K562 (cell line): Measurements from ENCODE around the gene BAD. TPM values are rescaled to one million over a fixed set of nuclear protein-coding genes. Genes with fewer than 3 reads are reported as not detected.

ENCODE experiments used
- ATAC-seq: fragments of 200-7000 bp; cut with Tn5 transposase; 3 replicates; pipeline ENCODE4 v1.9.1; 2020; ENCODE audit warnings: moderate library complexity
- BruUV-seq: library from RNA; stranded (reverse); fragments of 400-500 nt; replicated peaks from 2 replicates; lab custom pipeline; 2021; lab: Mats Ljungman, UMichigan
- CTCF ChIA-PET: fragments of 300-600 bp; formaldehyde crosslinking; extraction: SDS; loops from one replicate; lab custom pipeline; 2021; ENCODE audit warnings: low intra/inter-chr PET ratio; lab: Yijun Ruan, JAX
- POLR2A ChIA-PET: fragments of 300-600, 350-650 bp; sonication (Branson Sonifier 250); formaldehyde crosslinking; extraction: SDS; loops from one replicate; lab custom pipeline; 2021; ENCODE audit warnings: antibody characterized with exemption, inconsistent platforms; lab: Yijun Ruan, JAX
- DNase-seq, 4 experiments: peaks; one replicate each; pipeline versions ENCODE4 v3.0.0 to v3.0.0-alpha.2; 2011 to 2018; ENCODE audit warnings: low spot score in 3 of 4, mixed read lengths in 3 of 4; ENCODE audit errors: extremely low read depth in 1 of 4
- FAIRE-seq: peaks from 2 replicates; lab custom pipeline; 2011; peaks lifted over from hg19 to GRCh38; lab: Jason Lieb, UNC
- H2AFZ ChIP-seq: 2 replicates; pipeline ENCODE4 v1.6.0; 2011; ENCODE audit warnings: low read depth, low read length, control low read depth, inconsistent platforms
- H3K27ac ChIP-seq: fragments of 200-600 bp; 3 replicates; pipeline ENCODE4 v1.8.0; 2011; ENCODE audit warnings: low read depth, mild to moderate bottlenecking, control low read depth, inconsistent platforms, low read length, moderate library complexity, mixed read lengths; ENCODE audit errors: extremely low read depth
- H3K27me3 ChIP-seq, 2 experiments: fragments of 300-600 bp in 1 of 2; 2 replicates in 1 of 2; 3 replicates in 1 of 2; pipeline versions ENCODE4 v1.6.0 to v1.8.0; 2011; ENCODE audit warnings: inconsistent platforms in 2 of 2, low read length in 2 of 2, mild to moderate bottlenecking in 1 of 2, mixed read lengths in 1 of 2, moderate library complexity in 1 of 2; ENCODE audit not compliant: control insufficient read depth in 2 of 2, insufficient read depth in 2 of 2
- H3K36me3 ChIP-seq: fragments of 300-600 bp; 3 replicates; pipeline ENCODE4 v1.8.0; 2011; ENCODE audit warnings: mild to moderate bottlenecking, low read length, inconsistent platforms; ENCODE audit not compliant: control insufficient read depth, insufficient read depth
- H3K4me1 ChIP-seq, 2 experiments: fragments of 200-600 bp in 1 of 2; replicated peaks in 1 of 2; 2 replicates in 1 of 2; 3 replicates in 1 of 2; pipeline versions ENCODE4 v1.5.1 to v1.8.0; 2011; ENCODE audit warnings: inconsistent platforms in 2 of 2, low read length in 2 of 2, mild to moderate bottlenecking in 1 of 2, mixed read lengths in 1 of 2, moderate library complexity in 1 of 2; ENCODE audit not compliant: control insufficient read depth in 2 of 2, insufficient read depth in 2 of 2
- H3K4me2 ChIP-seq: 2 replicates; pipeline ENCODE4 v1.6.1; 2011; ENCODE audit warnings: low read length, control low read depth, inconsistent platforms, mixed read lengths; ENCODE audit not compliant: insufficient read depth
- H3K4me3 ChIP-seq: fragments of 200-600 bp; sonication (generic), shearing (Covaris generic); 2 replicates; pipeline ENCODE4 v1.5.1; 2016; ENCODE audit warnings: control low read depth, inconsistent platforms
- H3K79me2 ChIP-seq: fragments of 200-600 bp; 3 replicates; pipeline ENCODE4 v1.8.0; 2011; ENCODE audit warnings: low read length, inconsistent platforms; ENCODE audit not compliant: control insufficient read depth, insufficient read depth
- H3K9ac ChIP-seq, 2 experiments: 2 replicates each; pipeline versions ENCODE4 v1.6.0 to v1.6.1; 2011; ENCODE audit warnings: low read depth in 2 of 2, low read length in 2 of 2, control low read depth in 1 of 2, inconsistent platforms in 1 of 2, mild to moderate bottlenecking in 1 of 2, mixed read lengths in 1 of 2; ENCODE audit not compliant: insufficient read depth in 1 of 2
- H3K9me1 ChIP-seq: one replicate; pipeline ENCODE4 v1.6.0; 2011; ENCODE audit warnings: inconsistent platforms, mild to moderate bottlenecking, low read length, moderate library complexity; ENCODE audit not compliant: control insufficient read depth, insufficient read depth
- H3K9me3 ChIP-seq: replicated peaks from 2 replicates; pipeline ENCODE4 v1.5.1; 2011; ENCODE audit warnings: low read depth, low read length, inconsistent platforms; ENCODE audit not compliant: control insufficient read depth, insufficient read depth
- H4K20me1 ChIP-seq: replicated peaks from 2 replicates; pipeline ENCODE4 v1.6.1; 2011; ENCODE audit warnings: low read length, inconsistent platforms, mixed read lengths; ENCODE audit not compliant: control insufficient read depth, insufficient read depth
- ARID3A ChIP-seq: IDR thresholded peaks from 2 replicates; pipeline ENCODE4 v1.6.1; 2012; ENCODE audit warnings: low read depth, low read length, improper control_type of control experiment, borderline replicate concordance
- BDP1 ChIP-seq: IDR thresholded peaks from 3 replicates; pipeline ENCODE4 v1.6.1; 2011; ENCODE audit not compliant: insufficient read length, insufficient read depth
- PCBP2 ChIP-seq: fragments of 200-400 bp; formaldehyde crosslinking; IDR thresholded peaks from 2 replicates; pipeline ENCODE4 v1.6.1; 2018; ENCODE audit warnings: low read length, low read depth, mild to moderate bottlenecking, moderate library complexity; ENCODE audit not compliant: poor library complexity, severe bottlenecking
- POLR2G ChIP-seq: fragments of 200-400 bp; formaldehyde crosslinking; IDR thresholded peaks from 2 replicates; pipeline ENCODE4 v1.6.1; 2017; ENCODE audit warnings: low read depth, mild to moderate bottlenecking, antibody characterized with exemption, low read length, moderate library complexity
- RBFOX2 ChIP-seq: fragments of 200-400 bp; formaldehyde crosslinking; IDR thresholded peaks from 2 replicates; pipeline ENCODE4 v1.6.1; 2017; ENCODE audit warnings: low read depth, mild to moderate bottlenecking, low read length, moderate library complexity
- ZBTB12 ChIP-seq: fragments of 250-450 bp; sonication (Bioruptor Pico); IDR thresholded peaks from 2 replicates; pipeline ENCODE4 v1.4.0; 2020
- WGBS: fragments of 100-300 bp; shearing (Covaris generic); methylation state at CpG from one replicate; pipeline ENCODE4 v1.1.6; 2016; ENCODE audit warnings: low coverage, mixed read lengths; ENCODE audit not compliant: insufficient coverage; ENCODE audit errors: missing lambda C conversion rate; 5-methylcytosine and 5-hydroxymethylcytosine counted together
- in situ Hi-C: fragments of 300-500 bp; cut with MboI; formaldehyde crosslinking; loops from 4 replicates; pipeline ENCODE4 v1.15.0; 2018; ENCODE audit warnings: inconsistent platforms, mixed read lengths
- intact Hi-C: fragments of 100-400 bp; cut with micrococcal nuclease; formaldehyde crosslinking; loops from 2 replicates; pipeline ENCODE4 v1.14.2; 2022
- polyA plus RNA-seq, 8 experiments: library from polyadenylated mRNA; depleted of rRNA in 4 of 8; stranded (reverse) in 5 of 8; unstranded in 3 of 8; fragments of >200 nt; fragmentation: Nextera tagmentation in 2 of 8; fragmentation: Illumina TruSeq in 1 of 8; extraction: Ambion mirVana in 2 of 8; extraction: Trizol in 1 of 8; gene quantifications; 2 replicates each; pipeline versions ENCODE4 v1.2.1 to v1.2.3, GENCODE V29; 2011 to 2014; ENCODE audit warnings: inconsistent platforms in 1 of 8, missing spikeins in 1 of 8
- total RNA-seq, 7 experiments: library from RNA; depleted of rRNA in 6 of 7; stranded (reverse); fragments of >200 nt in 6 of 7; fragmentation: Illumina TruSeq in 2 of 7; extraction: Trizol in 2 of 7; gene quantifications; 2 replicates each; pipeline versions ENCODE4 v1.2.1 to v1.2.3, GENCODE V29; 2011 to 2021; ENCODE audit warnings: low replicate concordance in 1 of 7
- TF ChIP-seq, protein P1 (sequence below): fragments of 250-450 bp; sonication (Bioruptor Pico); IDR thresholded peaks from 2 replicates; pipeline ENCODE4 v1.8.0; 2021; ENCODE audit warnings: borderline replicate concordance, mild to moderate bottlenecking, moderate library complexity; ENCODE audit not compliant: poor library complexity, severe bottlenecking

BAD gene
- total and polyA plus RNA-seq, 9 of the 15 experiments (the other 6 are each of a cell fraction or from before 2014, with no cell fraction given), result 0.61 to 45.6 (median 11.8) TPM

DNA sequence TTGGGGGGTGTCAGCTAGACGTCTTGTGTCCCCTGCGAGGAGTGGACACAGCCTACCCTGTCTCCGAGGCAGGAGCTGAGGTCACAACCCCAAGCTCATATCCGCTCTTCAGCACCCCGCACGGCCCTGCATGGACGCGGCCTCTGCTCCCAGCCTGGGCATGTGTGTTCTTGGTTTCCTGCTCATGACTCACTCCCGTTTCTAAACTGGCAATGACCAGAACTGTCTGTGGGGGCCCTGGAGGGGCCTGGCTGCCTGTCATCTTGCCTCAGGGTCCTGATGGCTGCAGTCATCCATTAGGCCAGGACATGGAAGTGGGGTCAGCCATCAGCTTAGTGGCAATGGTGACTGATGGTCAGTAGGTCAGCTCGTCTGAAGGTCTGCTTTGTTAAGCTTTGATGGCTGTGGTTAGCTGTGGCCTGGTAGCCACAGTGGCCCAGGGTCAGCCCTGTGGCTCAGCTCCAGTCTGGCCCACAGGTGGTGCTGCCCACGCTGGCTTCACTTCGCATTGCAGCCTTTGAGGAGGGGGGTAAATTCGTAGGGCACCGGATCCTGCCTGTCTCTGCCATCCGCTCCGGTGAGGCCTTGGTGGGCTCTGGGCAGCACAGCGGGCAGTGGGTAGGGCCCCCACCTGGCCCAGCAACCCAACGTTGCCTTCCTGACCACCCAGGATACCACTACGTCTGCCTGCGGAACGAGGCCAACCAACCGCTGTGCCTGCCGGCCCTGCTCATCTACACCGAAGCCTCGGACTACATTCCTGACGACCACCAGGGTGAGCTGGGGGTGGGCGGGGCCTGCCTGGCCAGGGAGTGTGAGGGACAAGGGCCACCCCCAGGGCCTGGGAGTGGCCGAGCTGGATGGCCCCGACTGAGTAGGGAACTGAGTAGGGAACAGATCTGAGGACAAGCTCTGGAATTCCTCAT, 21.2 kb downstream of the BAD start:
- 86% methylated on average over 27 of the region's 29 CpGs for WGBS
- DNase-seq (no peak), ATAC-seq (no peak), FAIRE-seq (no peak)
- no peaks in the 10 kb centered on the region for H3K9me3 ChIP-seq
- H3K9me1 ChIP-seq, result peaks cover 1% of the 10 kb centered on the region
- H3K79me2 ChIP-seq, result peaks cover 4% of the 10 kb centered on the region; the same call in 1 of the 3 replicates
- H3K27ac ChIP-seq, result no peak overlapping the region
- no peaks in the 10 kb centered on the region for H3K27me3 ChIP-seq
- in situ Hi-C loops (no loop called here), intact Hi-C loops (no loop called here)
- H3K4me1 ChIP-seq, result peaks cover 8 to 51% of the 10 kb centered on the region in 2 experiments
- H3K4me3 ChIP-seq, result no peak overlapping the region
- no peak overlapping the region for H2AFZ ChIP-seq
- TF ChIP-seq RBFOX2, result peak; percentile 53
- no peak for TF ChIP-seq BDP1
- TF ChIP-seq ARID3A, result no peak
- TF ChIP-seq ZBTB12, result no peak
- no peak for TF ChIP-seq PCBP2
- TF ChIP-seq POLR2G, result peak; percentile 52; the same call in 1 of the 2 replicates
- TF ChIP-seq, protein P1, sequence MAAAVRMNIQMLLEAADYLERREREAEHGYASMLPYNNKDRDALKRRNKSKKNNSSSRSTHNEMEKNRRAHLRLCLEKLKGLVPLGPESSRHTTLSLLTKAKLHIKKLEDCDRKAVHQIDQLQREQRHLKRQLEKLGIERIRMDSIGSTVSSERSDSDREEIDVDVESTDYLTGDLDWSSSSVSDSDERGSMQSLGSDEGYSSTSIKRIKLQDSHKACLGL (CRISPR knock-in tag), result no peak
- no peak overlapping the region for H3K4me2 ChIP-seq
- ChIA-PET CTCF (no interaction called here), POLR2A (interaction anchor here (0.6 to 2.4 kb wide), 6 partner anchors 7 to 66 kb away, joined by 3 to 7 read pairs (median 4); partner anchors contain the start of genes PLCB3 and PPP1R14B)
- peak overlapping the region in 1 of 2 experiments; percentile 67; a peak in 2 of 4 replicates for H3K9ac ChIP-seq
- H3K36me3 ChIP-seq, result peaks cover 89% of the 10 kb centered on the region
- BruUV-seq, result no TSS peak
- H4K20me1 ChIP-seq, result 0 out of 2 replicates have a peak, but pooled peaks cover 4% of the 10 kb centered on the region
